SHP77 (cell line): ENCODE measurements around the gene TACR2.

ENCODE experiments used
- DNase-seq, 2 experiments: peaks; one replicate each; lab custom pipeline; 2025; lab: John Stamatoyannopoulos, UW

The TACR2 gene

DNA sequence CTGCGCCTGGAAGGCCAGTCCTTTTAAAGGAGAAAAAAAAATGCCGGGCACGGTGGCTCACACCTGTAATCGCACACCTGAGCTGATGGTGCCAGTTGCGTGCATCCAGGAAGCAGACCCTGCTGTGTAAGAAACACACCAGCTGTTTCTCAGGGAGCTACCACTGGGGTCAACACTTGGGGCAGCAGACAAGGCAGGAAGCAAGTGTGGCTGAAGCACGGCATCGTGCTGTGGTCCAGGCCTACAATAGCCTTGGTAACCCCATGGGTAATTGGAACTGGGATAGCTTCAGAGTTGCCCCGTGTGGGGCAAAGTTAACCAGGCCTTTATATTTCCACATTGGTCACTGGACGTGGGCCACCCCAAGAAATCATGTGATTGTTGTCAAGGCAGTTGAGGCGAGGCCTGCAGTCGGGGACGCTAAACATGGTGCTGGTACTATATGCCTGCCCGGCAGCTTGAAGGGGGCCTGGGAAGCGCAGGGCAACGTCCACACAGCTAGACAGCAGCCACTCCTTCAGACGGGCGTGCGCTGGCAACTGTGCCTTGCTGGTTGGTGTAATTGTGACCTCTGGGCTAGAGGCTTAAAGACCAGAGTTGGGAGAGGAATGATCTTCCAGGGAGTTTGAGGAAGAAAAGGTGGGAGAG lies 2.5 kb upstream of the TACR2 start:
- no peak for DNase-seq

DNA sequence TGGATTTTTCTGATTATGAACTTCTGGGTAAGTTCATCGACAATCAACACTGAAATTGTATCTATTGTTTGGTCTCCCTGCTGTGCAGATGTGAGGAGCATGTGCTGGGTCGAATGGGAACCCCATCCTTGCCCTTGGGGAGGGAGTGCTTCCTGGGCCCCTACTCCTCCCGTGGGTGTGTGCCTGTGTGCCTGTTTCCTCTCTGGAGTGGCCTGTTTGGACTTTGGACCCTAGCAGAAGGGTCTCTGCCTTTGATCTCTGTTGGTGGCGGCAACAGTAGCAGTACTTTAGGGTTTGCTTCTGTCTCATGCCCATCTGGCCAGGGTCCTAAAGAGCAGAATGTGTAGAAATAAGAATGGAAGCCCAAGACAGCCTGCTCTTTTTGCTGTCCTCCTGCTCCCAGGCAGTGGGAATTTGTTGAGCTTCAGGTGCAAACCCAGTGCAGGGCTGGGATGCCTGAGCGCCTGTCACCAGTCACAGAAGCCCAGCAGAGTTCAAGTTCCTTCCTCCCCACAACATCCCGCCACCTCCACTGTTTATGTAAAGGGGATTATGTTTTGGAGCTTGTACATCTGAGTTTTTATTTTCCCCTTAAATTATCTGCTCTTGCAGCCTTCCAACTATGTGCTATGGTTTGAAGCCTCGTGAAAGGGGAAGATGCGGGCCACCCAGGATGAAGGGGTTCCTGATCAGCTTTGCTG lies 1.5 kb upstream of the TACR2 start:
- DNase-seq = no peak

DNA sequence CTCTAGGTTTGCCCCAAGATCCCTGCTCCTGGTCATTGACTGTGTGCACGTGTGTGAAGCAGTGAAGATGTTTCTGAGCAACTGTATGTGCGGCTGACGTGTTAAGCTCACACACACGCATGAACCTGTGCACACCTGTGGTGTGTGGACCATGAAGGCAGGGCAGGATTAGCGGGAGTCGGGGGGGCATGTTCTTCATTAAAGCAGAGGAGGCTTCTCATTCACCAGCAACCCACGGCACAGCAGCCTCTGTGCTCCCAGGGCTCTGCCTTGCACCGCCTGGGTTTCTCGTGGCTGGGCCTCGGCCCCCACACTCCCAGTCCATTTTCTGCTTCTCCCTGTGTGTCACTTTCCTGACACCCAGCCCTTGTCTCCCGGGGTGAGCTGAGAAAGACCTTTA lies 824 bp upstream of the TACR2 start:
- no peak for DNase-seq

DNA sequence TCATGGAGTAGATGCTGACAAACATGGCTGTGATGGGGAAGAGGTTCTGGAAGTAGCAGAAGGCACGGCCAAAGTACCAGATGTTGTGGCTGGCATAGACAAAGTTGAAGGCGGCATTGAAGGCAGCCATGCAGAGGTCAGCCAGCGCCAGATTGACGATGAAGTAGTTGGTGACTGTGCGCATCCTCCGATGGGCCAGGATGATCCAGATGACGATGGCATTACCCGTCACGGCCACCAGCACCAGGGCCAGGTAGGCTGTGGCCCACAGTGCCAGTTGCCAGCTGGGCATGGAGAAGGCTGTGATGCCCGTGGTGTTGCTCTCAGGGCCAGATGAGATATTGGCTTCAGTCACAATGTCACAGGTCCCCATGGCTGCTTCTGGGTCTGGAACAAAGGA lies 767 bp downstream of the TACR2 start:
- no peak for DNase-seq

DNA sequence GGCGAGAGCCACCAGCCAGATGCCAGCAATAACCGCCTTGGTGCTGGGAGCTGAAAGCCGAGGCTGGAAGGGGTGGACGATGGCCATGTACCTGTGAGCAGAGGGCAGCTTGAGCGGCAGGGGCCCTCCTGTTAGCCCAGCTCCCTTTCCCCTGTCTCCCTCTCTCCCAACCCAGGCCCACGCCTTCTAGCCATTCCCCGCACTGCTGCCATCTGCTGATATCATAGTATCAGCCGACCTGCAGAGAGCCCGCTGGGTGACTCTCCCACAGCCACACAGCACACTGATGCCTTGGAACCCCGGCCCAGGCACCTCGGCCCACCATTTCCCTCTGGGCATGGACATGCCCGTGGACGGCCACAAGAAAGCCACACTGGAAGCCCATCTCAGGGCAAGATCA lies 1.7 kb downstream of the TACR2 start:
- DNase-seq = no peak

DNA sequence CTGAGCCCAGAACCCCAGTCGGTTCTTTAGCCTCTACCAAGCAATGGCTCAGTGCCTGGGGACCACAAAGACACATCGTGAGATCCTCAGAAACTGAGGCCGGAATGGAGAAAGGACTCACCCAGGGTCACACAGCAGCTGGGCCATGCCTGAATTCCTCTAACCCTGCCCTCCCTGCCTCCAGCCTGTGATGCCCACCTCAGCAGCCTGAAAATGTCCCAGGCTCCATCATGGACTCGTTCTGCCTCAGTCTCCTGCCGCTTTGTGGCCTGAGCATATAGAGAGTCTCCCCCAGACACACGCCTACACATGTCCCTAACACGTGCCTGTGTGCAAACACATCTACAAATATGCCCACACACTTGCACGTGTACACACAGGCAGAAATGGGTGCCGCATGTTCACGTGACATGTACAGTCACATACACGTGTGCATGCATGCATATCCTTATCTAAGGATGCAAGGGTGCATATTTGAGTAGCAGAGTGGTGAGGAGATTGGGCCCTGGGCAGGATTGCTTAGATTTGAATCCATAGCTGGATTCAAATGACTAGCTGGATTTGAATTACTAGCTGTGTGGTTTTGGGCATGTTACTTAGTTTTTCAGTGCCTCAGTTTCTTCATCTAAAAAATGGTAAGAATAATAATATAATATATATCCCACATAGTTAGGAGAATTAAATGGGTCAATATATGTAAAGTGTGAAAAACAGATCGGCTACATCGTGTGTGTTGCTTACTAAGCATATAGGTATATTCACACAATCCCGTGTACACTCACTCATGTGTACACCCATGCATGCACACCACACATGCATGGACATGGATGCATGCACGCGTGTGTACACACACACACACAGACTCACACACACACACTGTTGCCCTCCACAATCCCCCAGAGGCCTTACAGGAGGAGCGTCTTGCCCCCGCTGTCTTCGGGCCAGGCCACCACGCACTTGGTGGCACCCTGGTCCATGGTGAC lies 2.4 kb downstream of the TACR2 start:
- no peak for DNase-seq

DNA sequence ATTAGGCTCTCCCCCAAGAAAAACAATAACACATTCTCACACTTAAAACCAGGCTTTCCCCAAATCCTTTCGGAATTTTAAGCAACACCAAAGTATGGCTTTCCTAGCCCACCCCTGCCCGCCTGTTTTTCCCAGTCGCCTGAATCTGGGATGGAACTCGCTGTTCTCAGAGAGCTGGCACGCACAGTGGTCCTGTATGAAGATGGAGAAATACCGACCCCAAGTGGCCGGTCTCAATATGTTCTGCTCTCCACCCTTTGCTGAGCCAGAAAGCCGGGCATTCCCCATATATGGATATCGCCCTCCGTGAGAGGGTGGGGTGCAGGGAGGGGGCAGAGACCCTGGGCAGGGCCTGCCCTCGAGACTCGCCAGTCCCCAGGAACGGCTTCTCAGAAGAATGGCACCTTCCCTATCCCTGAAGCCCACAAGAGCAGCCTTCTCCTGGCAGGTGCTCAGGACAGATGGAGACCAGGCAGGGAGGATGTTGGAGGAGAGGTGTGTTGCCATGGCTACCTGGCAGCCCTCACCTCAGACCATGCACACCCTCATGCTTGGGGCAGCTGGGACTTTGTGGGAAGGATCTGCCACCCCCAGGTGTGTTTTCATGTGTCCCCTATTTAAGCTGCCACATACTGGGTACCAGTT lies 3.4 kb downstream of the TACR2 start:
- peak; percentile 8 to 22 for DNase-seq

DNA sequence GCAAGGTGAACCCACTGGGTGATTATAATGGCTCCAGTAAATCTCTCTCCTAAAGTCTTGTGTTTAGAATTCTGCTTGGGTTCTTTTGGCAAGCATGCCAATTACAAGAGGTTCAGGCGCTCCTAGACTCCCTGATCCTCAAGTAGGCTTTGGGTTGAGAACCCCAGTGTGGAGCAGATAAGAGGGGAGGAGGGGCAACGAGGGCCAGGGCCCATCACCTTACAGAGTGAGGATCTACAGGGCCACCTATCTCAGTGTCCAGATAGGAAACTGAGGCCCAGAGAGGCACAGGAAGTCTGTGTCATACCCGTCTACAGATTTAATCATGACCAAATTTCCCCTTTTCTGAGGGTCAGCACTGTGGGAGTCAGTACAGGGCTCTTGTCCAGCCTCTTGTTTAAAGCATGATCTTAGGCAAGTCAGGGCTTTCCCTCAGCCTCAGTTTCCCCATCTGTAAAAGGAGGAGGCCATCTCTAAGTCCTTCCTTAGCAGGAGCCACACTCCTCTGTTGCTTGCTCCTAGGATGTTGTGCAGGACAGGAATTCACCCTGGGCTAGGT lies 4.4 kb downstream of the TACR2 start:
- DNase-seq = no peak

DNA sequence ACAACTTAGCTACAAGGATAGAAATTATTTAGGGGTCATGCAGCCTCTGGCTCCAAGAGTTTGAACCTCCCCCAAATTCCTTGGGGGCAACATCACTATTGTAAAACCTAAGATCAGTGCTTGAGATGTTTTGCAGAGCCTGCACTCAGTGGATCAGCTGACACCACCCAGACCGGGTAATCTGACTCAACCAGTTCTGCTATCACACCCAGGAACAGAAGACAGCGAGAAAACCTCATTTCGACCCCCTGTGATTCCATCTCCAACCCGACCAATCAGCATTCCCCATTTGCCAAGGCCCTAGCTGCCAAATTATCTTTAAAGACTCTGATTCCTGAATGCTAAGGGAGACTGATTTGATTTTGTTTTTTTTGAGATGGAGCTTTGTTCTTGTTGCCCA lies 5.2 kb downstream of the TACR2 start:
- DNase-seq = no peak

DNA sequence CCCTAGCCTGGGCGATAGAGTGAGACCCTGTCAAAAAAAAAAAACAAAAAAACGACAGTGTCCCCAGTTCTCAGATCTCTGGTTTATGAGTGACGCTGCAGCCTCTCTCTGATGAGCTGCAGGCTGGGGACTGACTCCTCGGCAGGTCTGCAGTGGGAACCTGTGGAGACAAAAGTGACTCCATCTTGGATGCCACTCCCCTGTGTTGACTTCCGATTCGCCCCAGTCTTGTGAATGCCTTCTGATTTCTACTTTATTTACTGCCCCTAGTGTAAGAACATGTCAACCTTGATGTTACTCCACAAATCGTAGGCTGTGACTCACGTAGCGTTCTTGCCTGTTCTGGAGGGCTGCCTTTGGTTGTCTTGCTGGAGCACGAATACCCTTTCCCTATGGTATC lies 6.2 kb downstream of the TACR2 start:
- DNase-seq = no peak

DNA sequence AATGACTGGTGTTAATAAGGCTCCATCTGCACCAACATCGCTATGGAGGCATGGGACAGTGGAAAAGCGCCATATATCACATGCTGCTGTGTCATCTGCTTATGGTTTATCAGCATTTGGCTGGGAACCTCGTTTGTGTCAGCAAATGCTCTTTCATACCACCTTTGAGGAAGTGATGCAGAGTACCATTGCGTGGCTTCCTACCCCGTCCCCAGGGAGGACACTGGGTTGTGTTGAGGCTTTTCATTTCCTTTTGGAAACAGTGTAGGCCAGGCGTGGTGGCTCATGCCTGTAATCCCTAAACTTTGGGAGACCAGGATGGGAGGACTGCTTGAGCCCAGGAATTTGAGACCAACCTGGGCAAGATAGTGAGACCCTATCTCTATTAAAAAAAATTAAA lies 6.8 kb downstream of the TACR2 start:
- DNase-seq = no peak

DNA sequence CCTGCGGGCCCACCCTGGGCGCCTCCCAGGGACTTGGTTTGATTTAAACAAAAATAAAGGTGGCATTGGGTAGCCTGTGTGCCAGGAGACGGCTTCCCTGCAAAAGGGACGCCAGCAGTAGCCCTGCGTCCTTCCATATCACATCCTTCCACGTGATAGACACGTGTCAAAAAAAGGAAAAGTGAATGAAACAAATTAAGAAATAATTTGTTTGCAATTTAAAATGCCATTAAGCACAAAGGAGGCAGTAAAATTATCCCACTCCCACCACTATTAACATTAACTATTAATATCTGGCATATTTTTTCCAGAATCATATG lies 7.6 kb downstream of the TACR2 start:
- no peak for DNase-seq

DNA sequence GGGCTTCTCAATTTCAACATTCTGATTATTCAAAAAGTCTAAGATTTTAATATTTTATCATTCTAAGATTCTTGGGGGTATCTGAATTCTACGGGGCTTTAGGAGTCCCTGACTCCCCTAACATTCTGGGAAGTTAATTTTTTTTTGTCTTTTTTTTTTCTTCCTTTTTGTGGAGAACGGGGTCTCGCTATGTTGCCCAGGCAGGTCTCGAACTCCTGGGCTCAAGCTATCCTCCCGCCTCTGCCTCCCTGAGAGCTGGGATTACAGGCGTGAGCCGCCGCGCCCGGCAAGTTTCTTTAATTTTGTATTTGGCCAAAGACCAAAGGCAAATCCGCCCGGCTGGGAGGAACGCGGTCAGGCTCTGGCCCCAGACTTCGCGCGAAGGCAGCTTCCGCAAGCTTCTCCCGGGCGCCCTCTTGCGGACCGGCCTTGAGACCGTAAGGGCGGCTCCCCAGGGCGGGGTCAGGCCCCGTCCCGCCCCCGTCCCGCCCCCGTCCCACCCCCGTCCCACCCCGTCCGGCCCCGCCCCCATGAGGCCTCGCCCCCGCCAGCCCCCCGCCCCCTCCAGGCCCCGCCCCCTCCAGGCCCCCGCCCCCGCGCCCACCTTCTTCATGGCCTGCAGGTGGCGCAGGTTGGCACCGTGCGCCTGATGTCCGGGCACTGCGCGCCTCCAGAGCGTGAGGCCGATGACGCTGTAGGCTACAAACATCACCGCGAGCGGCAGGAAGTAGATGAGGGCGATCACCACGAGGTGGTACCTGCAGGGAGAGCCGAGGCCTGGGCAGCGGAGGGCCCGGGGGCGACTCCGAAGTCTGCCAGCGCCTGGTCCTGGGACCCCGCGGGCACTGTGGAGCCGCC lies 8.2 kb downstream of the TACR2 start:
- peak; percentile 49 to 81 for DNase-seq

DNA sequence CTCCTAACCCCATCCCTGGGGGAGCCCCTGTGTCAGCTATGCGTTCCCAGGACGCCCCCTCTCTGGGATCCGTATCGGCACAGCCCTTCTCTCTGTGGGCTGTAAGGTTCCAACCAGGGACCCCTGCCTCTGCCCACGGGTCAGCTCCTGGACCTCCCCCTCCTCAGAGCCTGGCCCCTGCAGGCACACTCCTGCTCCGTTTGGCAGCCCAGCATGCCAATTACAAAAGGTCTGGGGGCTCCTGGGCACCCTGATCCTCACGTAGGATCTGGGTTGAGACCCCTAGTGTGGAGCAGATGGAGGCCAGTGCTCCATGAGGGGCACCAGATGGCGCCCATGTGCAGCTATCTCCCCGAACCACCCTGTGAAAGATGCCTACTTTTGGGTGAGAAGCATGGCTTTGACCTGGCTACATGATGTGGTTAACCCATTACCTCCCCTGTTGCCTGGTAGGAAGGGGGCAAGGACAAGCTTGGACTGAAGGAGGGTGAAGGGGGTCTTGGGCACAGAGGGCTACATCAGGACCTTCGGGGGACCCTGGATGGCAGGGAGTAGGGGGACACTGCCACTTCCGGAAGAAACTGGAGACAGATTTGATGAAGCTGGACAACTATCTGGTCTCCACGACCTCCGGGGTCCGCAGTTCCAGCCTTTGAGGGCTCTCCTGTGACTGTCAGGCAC lies 9.0 kb downstream of the TACR2 start:
- peak in 1 of 2 experiments; percentile 3 for DNase-seq

DNA sequence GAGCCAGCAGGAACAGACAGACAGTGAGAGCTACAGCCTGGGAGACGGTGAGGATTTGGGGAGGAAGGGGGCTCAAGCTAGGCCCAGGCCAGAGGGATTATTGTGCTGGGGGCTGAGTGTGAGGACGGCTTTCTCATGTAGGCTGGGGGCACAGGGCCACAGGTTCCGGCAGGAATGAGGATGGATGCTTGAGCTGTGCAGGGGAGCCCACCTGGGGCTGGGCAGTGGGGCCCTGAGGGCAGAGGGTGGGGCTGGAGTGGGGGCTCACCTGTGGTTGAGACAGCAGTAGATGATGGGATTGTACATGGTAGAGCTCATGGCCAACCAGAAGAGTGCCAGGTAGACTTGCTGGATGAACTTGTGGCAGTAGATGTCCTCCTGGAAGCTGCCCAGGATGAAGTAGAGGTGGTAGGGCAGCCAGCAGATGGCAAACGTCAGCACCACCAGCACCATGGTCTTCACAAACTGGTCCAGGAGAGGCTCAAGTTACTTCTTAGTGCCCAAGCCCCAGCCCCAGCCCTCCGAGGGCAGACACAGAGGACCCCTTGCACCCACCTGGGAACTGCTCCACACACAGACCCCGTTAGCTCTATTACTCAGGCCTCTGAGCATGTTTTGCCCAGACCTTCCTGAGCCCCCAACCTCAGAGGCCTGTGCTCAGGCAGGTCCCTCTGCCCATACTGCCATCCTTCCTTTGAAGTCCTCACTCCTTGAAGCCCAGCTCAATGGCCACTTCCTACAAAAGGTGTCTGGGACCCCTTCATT lies 9.7 kb downstream of the TACR2 start:
- no peak for DNase-seq

DNA sequence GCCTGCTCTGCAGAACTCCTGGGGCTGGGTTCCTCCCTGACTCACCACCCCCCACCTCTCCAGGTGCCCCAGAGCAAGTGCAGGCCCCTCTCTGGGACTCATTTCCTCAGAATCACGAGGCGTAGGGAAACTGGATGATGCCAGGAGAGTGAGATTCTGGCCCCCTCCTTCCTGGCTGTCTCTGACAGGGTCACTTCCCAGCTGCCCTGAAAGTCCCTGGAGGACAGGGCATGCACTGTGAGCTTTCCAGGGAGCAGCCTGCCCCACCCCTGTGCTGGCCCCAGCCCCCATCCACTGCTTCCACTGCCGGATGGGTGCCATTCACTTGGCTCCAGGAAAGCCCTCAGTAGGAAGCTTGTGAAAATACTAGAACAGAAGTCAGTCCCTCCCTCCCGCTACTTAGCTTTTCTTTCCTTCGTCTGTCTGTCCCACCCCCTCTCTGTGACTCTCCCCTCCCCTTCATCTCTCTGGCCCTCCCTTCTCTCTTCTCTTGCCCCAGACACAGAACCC lies 10.4 kb downstream of the TACR2 start:
- no peak for DNase-seq

DNA sequence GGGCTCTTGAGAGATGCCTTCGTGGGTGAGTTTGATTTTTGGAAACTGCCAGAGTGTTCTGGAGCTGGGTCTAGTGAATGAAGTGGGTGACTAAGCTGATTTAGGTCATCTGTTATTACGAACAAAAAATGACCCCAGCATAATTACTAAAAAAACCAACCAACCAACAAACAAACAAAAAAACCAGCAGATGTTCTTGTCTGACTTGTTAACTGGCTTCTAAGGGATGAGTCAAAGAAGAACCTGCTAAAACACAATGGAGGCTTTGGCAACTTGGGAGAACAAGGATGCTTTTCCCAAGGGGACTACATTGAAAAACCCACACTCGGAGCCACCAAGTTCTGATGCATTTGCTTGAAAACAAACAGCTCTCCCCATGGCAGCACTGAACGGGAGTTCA lies 11.5 kb downstream of the TACR2 start:
- DNase-seq = no peak

DNA sequence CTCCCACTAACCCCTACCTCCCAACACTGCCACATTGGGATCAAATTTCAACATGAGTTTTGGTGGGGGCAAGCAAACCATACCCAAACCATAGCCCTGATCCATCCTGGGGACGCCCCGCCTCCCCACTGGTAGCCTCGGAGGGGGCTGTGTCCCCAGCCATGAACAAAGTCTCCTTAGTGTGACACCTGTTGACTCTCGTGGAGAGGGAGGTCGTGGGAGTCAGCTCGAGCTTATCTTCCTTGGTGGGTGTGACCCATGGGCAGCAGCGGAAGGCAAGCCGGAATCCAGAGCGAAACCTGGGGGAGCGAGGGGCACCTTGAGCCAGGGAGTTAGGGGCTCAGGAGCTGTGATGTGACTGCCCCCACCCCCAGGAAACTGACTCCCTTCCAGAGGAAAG lies 11.9 kb downstream of the TACR2 start:
- no peak for DNase-seq

DNA sequence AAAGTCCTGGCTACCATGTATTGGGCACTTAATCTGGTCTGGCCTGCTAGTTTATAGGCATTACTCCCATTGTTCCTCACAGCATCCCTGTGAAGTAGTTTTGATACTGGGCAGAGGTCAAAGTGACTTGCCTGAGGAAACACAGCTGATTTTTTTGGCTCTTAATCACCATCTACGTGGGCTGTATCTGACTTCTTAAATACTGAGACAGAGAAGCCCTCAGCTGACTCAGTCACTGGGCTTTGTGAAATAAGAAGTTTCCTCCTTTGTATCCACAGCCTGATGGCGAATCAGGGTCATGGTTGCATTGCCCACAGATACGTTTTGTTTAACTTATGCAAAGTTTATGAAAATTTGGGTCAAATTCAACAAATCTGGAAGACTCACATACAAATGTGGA lies 13.2 kb downstream of the TACR2 start:
- DNase-seq = no peak

DNA sequence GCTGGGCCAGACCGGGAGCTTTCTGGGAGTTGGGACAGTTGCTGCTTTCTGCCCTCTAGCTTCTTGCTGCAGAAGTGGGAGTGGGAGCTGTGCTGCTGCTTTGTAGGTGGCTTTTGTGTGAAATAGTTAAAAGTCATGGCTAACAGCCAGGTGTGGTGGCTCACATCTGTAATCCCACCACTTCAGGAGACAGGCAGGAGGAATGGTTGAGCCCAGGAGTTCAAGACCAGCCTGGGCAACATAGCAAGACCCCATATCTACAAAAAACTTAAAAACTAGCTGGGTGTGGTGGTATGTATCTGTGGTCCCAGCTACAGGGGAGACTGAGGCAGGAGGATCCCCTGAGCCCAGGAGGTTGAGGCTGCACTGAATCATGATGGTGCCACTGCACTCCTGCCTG lies 13.7 kb downstream of the TACR2 start:
- no peak for DNase-seq
